Measurements from ENCODE around the gene PALLD.

PALLD gene

DNA sequence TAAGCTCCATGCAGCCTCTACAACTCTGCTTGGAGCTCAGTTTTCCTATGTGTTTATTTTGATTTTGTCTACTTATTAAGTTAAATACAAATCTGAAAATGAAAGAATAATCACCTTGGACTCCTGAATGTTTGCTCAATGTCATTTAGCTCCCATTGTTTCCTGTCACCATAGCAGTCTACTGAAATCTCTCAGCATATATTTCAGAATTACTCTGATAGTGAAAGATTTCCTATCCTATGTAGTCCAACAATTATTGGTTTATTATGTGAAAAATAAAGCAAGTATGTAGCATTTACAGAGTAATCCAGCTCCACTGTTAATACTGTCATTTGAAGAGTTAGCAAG lies 344.8 kb downstream of the PALLD start:
- no peak for DNase-seq

DNA sequence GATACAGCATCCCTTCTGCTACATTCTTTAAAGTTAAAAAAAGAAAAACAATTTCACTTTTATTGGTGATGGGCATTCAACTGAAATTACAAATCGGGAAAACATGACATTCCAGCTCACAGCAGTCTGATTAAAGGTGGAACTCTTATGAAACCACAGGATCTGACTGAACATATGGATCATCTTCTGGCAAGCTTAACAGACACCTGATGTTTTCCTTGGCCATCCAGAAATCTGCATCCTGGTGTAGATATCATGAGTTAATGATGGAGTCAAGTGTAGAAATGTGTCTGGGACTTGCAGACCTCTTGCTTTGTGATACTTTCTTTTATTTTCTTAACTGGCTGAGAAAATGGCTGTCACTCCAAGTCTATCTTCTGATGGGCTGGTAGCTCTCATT lies 345.3 kb downstream of the PALLD start:
- no peak for DNase-seq

GRCh38 chr4:168843635-168844034 lies 346.8 kb downstream of the PALLD start:
- DNase-seq: no peak

GRCh38 chr4:168844353-168845049 lies 347.6 kb downstream of the PALLD start:
- no peak for DNase-seq

DNA sequence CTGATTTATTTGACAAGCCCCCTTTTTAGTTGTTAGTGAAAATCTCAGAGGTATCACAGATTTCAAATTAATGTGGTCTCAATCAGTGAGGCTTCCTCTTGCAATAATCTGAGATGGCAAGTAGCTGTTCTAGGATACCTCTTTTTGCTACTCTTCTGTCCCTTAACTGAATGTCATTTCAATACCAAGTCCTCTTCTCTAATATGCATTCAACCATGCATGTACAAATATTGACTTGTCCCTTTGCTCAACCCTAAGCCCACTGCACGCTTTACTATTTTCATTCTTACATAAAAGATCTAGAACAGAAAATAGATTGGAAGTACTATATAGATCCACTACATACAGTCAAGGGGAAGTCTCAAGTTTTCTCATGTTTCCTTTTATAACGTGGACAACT lies 349.0 kb downstream of the PALLD start:
- no peak for DNase-seq

- no peak for DNase-seq
Observed at GRCh38 chr4:168846414-168846813, 349.6 kb downstream of the PALLD start.

DNA sequence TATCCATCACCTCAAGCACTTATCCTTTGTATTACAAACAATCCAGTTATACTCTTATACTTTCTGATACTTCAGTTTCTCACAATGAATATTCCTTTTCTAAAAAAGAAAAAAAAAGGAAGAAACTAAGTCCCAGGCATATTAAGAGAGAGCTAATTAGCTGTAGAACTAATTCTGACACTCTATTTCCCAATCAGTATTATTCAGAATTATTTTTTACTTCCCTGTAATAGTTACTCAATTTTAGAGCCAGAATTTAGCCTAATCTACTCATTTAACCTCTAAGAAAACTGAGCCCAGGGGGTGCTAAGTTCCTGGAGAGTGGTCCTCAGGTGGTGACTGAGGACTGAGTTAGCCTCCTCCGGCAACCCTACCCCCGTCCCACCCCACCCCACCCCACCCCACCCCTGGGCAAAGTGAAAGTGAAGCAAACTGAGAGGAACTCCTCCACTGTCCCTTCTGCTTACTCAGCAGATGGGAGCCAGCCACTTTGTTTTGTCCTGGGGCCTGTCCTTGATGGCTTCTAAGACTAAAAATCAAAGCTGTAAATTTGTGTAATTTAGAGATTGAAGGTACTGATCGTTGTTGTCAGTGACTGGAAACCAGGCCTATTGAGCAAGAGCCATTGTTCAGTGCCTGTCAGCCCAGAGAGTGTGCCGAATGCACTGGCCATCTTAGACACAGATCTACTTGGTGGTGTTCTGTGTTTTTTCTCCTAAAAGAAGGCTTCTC lies 351.1 kb downstream of the PALLD start:
- DNase-seq: no peak

- no peak for DNase-seq
Observed at GRCh38 chr4:168849030-168849675, 352.3 kb downstream of the PALLD start.

DNA sequence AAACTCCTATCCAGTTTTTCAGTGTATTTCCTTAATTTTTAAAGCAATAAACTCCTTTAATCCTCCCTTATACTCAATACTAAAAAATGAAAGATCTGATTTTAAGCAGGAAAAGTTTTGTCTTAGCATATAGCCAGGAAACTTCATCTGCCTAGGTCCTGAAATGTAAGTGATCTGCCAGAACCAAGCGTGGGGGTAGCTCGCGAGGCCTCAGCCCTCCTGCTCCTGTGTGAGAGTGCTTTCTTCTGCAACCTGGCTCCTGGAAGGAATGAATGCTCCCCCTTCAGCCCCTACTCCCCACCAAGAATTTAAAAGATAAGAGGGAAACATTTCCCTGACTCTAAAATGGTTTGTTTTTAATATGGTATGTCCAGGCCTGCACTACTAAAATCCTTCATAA lies 353.1 kb downstream of the PALLD start:
- DNase-seq: no peak

- no peak for DNase-seq
Observed at GRCh38 chr4:168852387-168852786, 355.5 kb downstream of the PALLD start.

GRCh38 chr4:168852933-168853713 lies 356.3 kb downstream of the PALLD start:
- DNase-seq: no peak

GRCh38 chr4:168853770-168854169 lies 356.9 kb downstream of the PALLD start:
- no peak for DNase-seq

DNA sequence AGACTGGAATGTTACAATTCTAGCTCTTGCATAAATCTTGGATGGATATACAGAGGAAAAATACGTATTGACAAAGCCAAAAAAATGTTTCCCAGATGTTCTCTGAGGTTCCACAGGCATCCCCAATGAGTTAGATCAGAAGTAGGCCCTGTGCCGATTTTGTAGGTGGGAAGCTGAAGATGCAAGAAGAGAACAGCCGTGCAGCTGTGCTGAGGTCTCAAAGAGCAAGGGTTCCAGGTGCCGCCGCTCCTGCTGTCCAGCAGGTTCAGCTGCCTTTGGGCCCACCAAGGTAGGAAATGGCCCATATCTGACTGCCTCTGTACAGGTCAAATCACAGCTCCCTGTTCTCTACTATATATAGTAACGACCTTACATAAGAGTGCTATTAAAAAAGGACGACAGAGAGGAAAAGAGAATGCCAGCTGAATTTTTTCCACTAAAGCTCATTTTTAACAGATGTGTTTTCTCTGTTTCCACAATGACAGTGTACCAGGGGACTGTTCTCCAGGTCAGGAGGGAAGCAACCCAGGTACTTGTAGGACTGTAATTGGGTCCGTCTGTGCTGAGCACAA lies 357.6 kb downstream of the PALLD start:
- DNase-seq: no peak

- DNase-seq: no peak
Observed at GRCh38 chr4:168856312-168856711, 359.5 kb downstream of the PALLD start.

DNA sequence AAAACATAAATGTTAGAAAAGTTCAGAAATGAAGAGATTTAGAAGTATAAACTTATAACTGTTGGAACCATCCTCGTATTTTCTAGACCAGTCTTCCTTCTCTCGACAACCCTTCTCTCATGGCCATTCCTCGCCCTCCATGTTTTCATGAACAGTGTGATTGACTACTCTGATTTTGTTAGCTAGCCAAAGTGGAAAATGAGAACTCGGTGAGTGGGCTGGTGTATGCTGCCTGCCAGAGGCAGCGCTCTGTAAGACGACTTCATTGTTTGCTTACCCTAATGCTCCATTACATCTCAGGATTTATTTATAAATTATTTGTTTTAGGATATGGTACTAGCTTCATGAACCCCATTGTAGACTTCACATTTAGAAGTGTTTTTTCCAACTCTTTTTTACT lies 360.2 kb downstream of the PALLD start:
- DNase-seq: no peak

- no peak for DNase-seq
Observed at GRCh38 chr4:168857546-168858314, 360.9 kb downstream of the PALLD start.

GRCh38 chr4:168859100-168859499 lies 362.2 kb downstream of the PALLD start:
- no peak for DNase-seq

DNA sequence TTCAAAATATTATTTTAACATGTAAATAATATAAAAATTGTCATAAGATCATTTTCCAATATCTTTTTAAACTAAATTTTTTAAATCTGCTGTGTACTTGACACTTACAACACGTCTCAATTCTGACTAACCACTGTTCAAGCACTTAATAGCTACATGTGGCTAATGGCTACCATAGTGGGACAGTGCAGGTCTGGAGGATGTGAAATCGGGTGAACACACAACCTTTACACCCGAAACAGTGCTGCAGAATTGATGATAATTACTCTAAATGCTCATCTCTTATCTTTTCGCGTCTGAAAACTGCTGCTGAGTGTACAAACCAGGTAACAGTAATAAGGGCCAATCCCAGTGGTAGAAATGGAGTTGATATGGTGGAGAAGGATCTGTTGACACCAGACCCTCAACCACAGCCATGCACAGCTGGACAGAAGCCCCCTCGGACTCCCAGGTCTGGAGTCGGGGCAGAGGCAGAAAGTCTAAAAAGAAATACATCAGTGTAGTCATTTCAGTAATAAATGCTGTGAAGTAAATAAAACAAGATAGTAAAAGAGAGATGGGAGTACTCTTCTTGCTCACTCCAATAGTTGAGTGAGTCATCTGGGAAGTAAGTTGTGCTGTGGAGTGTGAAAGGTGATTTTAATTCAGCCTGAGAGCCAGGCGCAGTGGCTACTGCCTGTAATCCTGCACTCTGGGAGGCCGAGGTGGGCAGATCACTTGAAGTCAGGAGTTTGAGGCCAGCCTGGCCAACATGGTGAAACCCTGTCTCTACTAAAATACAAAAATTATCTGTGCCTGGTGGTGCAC lies 363.2 kb downstream of the PALLD start:
- DNase-seq: no peak

GRCh38 chr4:168860827-168861226 lies 364.0 kb downstream of the PALLD start:
- DNase-seq: no peak

GRCh38 chr4:168863719-168864647 lies 367.1 kb downstream of the PALLD start:
- no peak for DNase-seq
